ENCODE results near the gene PYCR2. TPM values are rescaled to one million over a fixed set of nuclear protein-coding genes. Genes with fewer than 3 reads are reported as not detected.
"Not testable (repeated sequence)": the region's sequence is repeated elsewhere in the genome, so short reads cannot be mapped to it uniquely, and the experiment has no call there.

PYCR2 gene
- total RNA-seq, 4 donors from 2014 or later = 23.0 to 35.1 (median 28.0) TPM

GRCh38 chr1:225943582-225943981 is 19.5 kb upstream of the PYCR2 start:
- no peak for TF ChIP-seq CTCF (IDR thresholded peaks at IDR 0.05)
- H3K27ac ChIP-seq = no peak overlapping the region
- WGBS, 2 donors = 80 to 89% methylated on average over 4 of the region's 4 CpGs
- H3K36me3 ChIP-seq = no peaks in the 10 kb centered on the region
- H3K4me1 ChIP-seq = peaks cover 3 to 36% (median 19%) of the 10 kb centered on the region in 3 donors
- H3K4me3 ChIP-seq = no peak overlapping the region
- intact Hi-C loops (cut with DNase I) = no loop called here
- no peak for DNase-seq
- H3K9me3 ChIP-seq = no peaks in the 10 kb centered on the region
- H3K27me3 ChIP-seq = no peaks in the 10 kb centered on the region

- Histone ChIP-seq H3K4me1 (peaks cover 3 to 36% (median 19%) of the 10 kb centered on the region in 3 donors), H3K9me3 (no peaks in the 10 kb centered on the region), H3K27me3 (no peaks in the 10 kb centered on the region), H3K27ac (no peak overlapping the region), H3K36me3 (no peaks in the 10 kb centered on the region), H3K4me3 (no peak overlapping the region)
- WGBS, 2 donors = 51 to 59% methylated on average over 5 to 6 of the region's 7 CpGs
- DNase-seq = no peak
- intact Hi-C loops (cut with DNase I) = no loop called here
- no peak for TF ChIP-seq CTCF (IDR thresholded peaks at IDR 0.05)
- no peak for TF ChIP-seq POLR2A (IDR thresholded peaks at IDR 0.05)
Measured at GRCh38 chr1:225942574-225942973, 18.5 kb upstream of the PYCR2 start.

GRCh38 chr1:225941942-225942222 is 17.8 kb upstream of the PYCR2 start:
- no peaks in the 10 kb centered on the region for H3K27me3 ChIP-seq
- WGBS, 2 donors = 22 to 67% methylated on average over 1 of the region's 1 CpG

GRCh38 chr1:225941187-225941941 is 17.3 kb upstream of the PYCR2 start, which contains the start of gene LEFTY2:
LEFTY2 (minus strand) TSS chr1:225941220; CDS start chr1:225941140, 80 bp downstream.
- Histone ChIP-seq H3K27me3 (no peaks in the 10 kb centered on the region), H3K27ac (peak within 1 kb of the TSS in 1 of 4 donors; percentile 11), H3K36me3 (no peaks in the 10 kb centered on the region), H3K9me3 (no peaks in the 10 kb centered on the region), H3K4me3 (no peak within 1 kb of the TSS), H3K4me1 (peaks cover 3 to 36% (median 19%) of the 10 kb centered on the region in 3 donors)
- 69 to 75% methylated on average over 4 to 6 of the region's 6 CpGs for WGBS, 2 donors
- TF ChIP-seq POLR2A (IDR thresholded peaks at IDR 0.05) (no peak), CTCF (IDR thresholded peaks at IDR 0.05) (no peak)
- DNase-seq = no peak
- intact Hi-C loops (cut with DNase I) = no loop called here

More at GRCh38 chr1:225941942-225942222, 17.8 kb upstream of the PYCR2 start:
- H3K4me1 ChIP-seq = peaks cover 3 to 36% (median 19%) of the 10 kb centered on the region in 3 donors
- TF ChIP-seq CTCF (IDR thresholded peaks at IDR 0.05) (no peak), POLR2A (IDR thresholded peaks at IDR 0.05) (no peak)
- peak overlapping the region in 1 of 4 donors; percentile 11 for H3K27ac ChIP-seq
- no peak for DNase-seq
- no peaks in the 10 kb centered on the region for H3K9me3 ChIP-seq
- H3K4me3 ChIP-seq = no peak overlapping the region
- intact Hi-C loops (cut with DNase I) = no loop called here
- H3K36me3 ChIP-seq = no peaks in the 10 kb centered on the region

- intact Hi-C loops (cut with DNase I) = no loop called here
- TF ChIP-seq POLR2A (IDR thresholded peaks at IDR 0.05) (no peak), CTCF (IDR thresholded peaks at IDR 0.05) (no peak)
- H3K27me3 ChIP-seq = no peaks in the 10 kb centered on the region
- no peak overlapping the region for H3K27ac ChIP-seq
- whole genome bisulfite sequencing, 2 donors = 96% methylated on average over 3 to 4 of the region's 25 CpGs
- no peaks in the 10 kb centered on the region for H3K36me3 ChIP-seq
- H3K4me1 ChIP-seq = peaks cover 3 to 36% (median 19%) of the 10 kb centered on the region in 3 donors
- H3K9me3 ChIP-seq = no peaks in the 10 kb centered on the region
- no peak for DNase-seq
- H3K4me3 ChIP-seq = no peak overlapping the region
Measured at GRCh38 chr1:225940385-225941151, 16.5 kb upstream of the PYCR2 start.

- peak overlapping the region in 1 of 4 donors; percentile 18 for H3K4me3 ChIP-seq
- H3K9me3 ChIP-seq; H3K27me3 ChIP-seq; DNase-seq; H3K36me3 ChIP-seq; intact Hi-C loops (cut with DNase I); H3K27ac ChIP-seq: not testable (repeated sequence)
- whole genome bisulfite sequencing, 2 donors = 67 to 75% methylated on average over 2 to 3 of the region's 8 CpGs
- peaks cover 3 to 36% (median 19%) of the 10 kb centered on the region in 3 donors for H3K4me1 ChIP-seq
Measured at GRCh38 chr1:225939939-225940310, 15.9 kb upstream of the PYCR2 start.

- peak overlapping the region in 2 of 4 donors; percentile 18 to 47 for H3K4me3 ChIP-seq
- H3K27ac ChIP-seq; H3K9me3 ChIP-seq; DNase-seq; H3K27me3 ChIP-seq; intact Hi-C loops (cut with DNase I); H3K36me3 ChIP-seq: not testable (repeated sequence)
- no CpG with 5 or more reads among the region's 69 CpGs for WGBS, 2 donors
- peaks cover 3 to 31% (median 15%) of the 10 kb centered on the region in 3 donors for H3K4me1 ChIP-seq
Measured at GRCh38 chr1:225939097-225939938, 15.3 kb upstream of the PYCR2 start.
